GM12892 (cell line): Measurements from ENCODE around the gene PIP4K2A.
A peak's percentile ranks its signal among the peaks of the same experiment; 100 is the strongest.
"Not testable (repeated sequence)": the region's sequence is repeated elsewhere in the genome, so short reads cannot be mapped to it uniquely, and the experiment has no call there.

ENCODE experiments used
- DNase-seq: peaks from one replicate; pipeline ENCODE4 v3.0.0; 2011; ENCODE audit not compliant: insufficient read length
- FAIRE-seq: peaks from 2 replicates; lab custom pipeline; 2011; peaks lifted over from hg19 to GRCh38; lab: Jason Lieb, UNC
- POLR2A ChIP-seq: IDR thresholded peaks from 2 replicates; pipeline ENCODE4 v1.6.1; 2011; ENCODE audit warnings: low read depth, low read length, control low read depth
- POLR2AphosphoS5 ChIP-seq: IDR thresholded peaks from 2 replicates; pipeline ENCODE4 v1.6.1; 2011; ENCODE audit warnings: low read depth, low read length, control low read depth
- TAF1 ChIP-seq: IDR thresholded peaks from 2 replicates; pipeline ENCODE4 v1.6.1; 2011; ENCODE audit warnings: low read depth, mild to moderate bottlenecking, control low read depth, low read length, borderline replicate concordance

PIP4K2A gene

DNA sequence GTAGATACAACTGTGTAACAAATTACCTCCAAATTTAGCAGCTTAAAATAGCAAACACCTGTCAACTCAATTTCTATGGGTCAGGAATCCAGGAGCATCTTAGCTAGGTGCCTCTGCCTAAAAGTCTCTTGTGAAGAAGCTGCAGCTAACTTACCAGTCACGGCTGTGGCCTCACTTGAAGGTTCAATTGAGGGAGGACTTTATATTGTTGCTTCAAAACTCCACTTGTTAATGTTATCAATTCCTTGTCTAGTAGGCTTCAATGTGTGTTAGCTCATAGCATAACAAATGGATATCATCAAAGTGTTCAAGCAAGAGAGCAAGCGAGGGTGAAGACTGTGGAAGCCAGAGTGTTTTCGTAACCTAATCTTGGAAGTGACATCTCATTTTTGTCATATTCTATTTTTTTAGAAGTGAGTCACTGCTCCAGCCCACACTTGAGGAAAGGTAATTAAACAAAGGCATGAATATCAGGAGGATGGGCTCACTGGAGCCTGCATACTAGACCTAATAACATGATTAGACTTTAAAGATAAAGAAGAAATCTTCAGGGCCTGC is 196.1 kb downstream of the PIP4K2A start:
- no peak for DNase-seq
- no peak for FAIRE-seq
- TF ChIP-seq TAF1: no peak
- no peak for TF ChIP-seq POLR2AphosphoS5
- TF ChIP-seq POLR2A: no peak

DNA sequence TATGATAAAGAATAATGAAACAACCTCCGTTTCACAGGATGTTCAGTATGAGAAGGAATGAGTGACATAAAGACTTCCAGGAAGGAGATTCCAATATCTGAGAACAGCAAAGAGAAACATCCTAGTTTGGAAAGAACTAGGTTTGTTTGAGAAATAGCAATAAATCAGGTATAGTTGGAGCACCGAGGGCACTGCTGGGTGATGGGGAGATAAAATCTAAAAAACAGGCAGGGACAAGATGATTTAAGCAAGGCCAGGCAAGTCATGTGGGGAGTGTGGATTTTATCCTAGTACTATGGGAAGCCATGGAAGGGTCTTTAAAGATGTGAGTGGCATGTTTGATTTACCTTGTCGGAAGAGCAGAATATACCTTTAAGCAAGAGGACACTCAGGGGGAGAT is 199.4 kb downstream of the PIP4K2A start:
- TF ChIP-seq POLR2A (no peak), POLR2AphosphoS5 (no peak), TAF1 (no peak)
- DNase-seq (no peak), FAIRE-seq (no peak)

DNA sequence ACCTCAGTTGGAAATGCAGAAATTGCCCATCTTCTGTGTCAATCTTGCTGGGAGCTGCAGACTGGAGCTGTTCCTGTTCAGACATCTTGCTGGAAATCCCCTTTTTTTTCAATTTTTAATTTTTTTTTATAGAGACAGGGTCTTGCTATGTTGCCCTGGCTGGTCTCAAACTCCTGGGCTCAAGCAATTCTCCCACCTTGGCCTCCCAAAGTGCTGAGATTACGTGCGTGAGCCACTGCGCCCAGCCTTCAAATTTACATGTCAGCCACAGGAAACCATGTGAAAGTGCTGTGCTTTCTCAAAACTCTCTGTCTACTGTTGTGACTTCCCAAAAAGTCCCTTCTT is 200.0 kb downstream of the PIP4K2A start:
- FAIRE-seq, DNase-seq: not testable (repeated sequence)

DNA sequence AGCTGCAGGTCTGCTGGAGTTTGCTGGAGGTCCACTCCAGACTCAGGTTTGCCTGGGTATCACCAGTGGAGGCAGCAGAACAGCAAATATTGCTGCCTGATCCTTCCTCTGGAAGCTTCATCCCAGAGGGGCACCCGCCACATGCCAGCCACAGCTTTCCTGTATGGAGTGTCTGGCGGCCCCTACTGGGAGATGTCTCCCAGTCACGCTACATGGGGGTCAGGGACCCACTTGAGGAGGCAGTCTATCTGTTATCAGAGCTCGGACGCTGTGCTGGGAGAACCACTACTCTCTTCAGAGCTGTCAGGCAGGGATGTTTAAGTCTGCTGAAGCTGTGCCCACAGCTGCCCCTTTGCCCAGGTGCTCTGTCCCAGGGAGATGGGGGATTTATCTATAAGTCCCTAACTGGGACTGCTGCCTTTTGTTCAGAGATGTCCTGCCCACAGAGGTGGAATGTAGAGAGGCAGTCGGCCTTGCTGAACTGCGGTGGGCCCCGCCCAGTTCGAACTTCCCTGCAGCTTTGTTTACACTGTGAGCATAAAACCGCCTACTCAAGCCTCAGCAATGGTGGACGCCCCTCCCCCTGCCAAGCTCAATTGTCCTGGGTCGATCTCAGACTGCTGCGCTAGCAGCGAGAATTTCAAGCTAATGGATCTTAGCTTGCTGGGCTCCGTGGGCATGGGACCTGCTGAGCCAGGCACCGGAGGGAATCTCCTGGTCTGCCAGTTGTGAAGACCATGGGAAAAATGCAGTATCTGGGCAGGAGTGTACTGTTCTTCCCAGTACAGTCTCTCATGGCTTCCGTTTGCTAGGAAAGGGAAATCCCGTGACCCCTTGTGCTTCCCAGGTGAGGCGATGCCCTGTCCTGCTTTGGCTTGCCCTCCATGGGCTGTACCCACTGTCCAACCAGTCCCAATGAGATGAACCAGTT is 200.6 kb downstream of the PIP4K2A start:
- peak; percentile 36 for FAIRE-seq
- DNase-seq: not testable (repeated sequence)

- FAIRE-seq, DNase-seq: not testable (repeated sequence)
Measured at GRCh38 chr10:22512015-22512414, 202.4 kb downstream of the PIP4K2A start.

- not testable (repeated sequence) for FAIRE-seq
Measured at GRCh38 chr10:22508214-22508613, 206.2 kb downstream of the PIP4K2A start.

DNA sequence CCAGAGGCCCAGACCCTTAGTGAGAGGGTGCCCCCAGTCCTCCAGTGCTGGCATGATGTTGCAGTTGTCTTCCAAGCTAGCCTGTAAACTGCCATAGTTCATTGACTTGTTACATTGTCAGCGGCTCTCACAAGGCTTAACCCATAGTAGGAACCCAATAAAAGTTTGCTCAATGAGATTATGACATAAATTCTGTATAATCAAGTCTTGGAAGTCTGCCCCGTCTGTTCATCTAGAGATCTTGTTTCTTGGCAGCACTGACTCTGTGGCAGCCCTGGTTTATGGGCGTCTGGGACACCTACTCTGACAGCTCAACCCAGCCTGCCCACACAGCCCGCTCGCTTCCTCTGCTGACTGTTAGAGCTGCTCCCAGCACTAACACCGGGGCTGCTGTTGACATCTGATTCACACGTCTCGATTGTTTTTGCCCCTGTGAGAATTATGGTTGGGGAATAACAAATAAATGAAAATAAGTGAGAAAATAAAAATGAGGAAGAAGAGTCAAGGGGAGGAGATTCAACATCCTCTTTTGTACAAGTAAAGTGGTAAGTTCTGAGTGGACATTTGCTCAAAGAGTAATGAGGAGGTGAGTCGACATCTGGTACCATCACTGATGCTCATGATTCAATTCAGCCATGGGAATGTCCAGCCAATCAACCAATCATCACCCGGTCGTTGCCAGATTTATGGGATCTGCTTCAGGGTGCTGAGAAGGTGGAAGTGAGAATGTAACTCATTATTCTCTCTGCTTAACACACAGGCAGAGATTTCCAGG is 208.3 kb downstream of the PIP4K2A start:
- DNase-seq: no peak
- TF ChIP-seq POLR2AphosphoS5 (no peak), POLR2A (no peak), TAF1 (no peak)
- no peak for FAIRE-seq

More at GRCh38 chr10:22508214-22508613, 206.2 kb downstream of the PIP4K2A start:
- DNase-seq: not testable (repeated sequence)

- DNase-seq (no peak), FAIRE-seq (no peak)
- TF ChIP-seq POLR2AphosphoS5: no peak
- TF ChIP-seq TAF1: no peak
- no peak for TF ChIP-seq POLR2A
Measured at GRCh38 chr10:22504766-22505165, 209.6 kb downstream of the PIP4K2A start.

DNA sequence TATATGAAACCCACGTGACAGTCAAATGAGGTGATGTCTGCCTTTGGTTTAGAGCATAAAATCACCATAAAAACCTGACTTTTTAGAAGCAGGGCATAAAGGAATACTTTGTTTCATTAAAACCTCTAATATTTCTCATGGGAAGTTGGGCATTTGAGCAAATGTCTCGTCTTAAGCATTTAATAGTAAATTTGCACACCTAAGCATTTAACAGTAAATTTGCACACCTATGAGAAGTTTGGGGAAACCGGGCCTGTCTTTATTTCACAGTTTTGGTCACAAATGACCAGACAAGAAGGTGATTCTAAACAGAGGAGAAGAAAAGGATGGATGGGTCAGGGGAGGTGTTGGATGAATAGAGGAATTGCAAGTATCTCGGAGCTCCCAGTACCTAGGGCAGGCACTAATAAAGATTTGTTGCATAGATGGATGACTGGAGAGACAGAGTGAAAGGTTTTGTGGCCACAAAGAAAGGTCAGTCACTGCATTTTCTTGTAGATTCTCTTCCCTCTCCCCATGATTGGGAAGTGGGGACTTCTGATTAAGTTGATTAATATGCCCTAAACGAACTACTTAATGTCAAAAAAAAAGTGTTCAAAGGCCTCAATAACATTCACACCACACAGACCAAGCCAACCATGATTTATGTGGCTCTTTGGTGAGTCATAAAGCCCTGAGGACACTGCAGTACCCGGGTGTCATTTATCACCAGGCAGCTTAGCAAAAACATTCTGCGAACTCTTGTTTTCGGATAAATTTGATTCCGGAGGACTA is 210.9 kb downstream of the PIP4K2A start:
- DNase-seq: no peak
- TF ChIP-seq POLR2AphosphoS5 (no peak), POLR2A (no peak), TAF1 (no peak)
- FAIRE-seq: no peak

DNA sequence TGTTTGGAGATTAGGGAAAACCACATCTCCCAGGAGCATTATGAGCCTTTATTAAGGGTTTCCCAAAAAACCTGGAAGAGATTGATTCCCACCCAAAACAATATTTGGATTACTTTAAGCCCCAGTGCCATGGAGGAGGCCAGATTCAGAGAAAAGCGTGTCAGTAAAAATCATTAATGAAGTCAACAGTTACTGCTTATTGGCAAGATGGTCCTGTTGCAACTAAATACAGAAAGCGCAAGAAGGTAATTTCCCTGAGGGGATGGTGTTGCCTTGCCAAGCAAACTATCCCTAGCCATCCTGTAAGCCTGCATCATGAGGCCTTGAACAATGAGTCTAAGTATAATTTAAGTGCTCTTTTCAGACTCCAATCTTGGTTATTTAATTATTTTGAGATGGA is 212.5 kb downstream of the PIP4K2A start:
- FAIRE-seq (no peak), DNase-seq (no peak)
- TF ChIP-seq POLR2AphosphoS5: no peak
- TF ChIP-seq TAF1: no peak
- TF ChIP-seq POLR2A: no peak

DNA sequence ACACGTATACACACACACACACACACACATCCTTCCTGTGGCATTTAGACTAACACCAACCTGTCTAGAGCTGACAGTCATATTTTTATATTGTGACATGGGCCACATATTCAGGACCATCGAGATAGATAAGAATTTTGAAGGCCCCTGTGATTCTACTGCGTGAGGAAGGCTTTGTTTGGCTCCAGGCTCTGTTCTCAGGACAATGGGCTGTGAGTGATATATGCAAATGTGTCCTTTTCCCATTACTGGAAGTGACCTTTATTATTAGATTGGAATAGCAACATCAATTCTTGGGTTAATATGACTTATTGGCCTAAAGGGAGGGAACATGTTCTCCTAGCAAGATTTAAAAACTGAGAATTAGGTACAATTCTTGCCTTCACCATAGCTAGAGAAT is 213.0 kb downstream of the PIP4K2A start:
- DNase-seq (no peak), FAIRE-seq (no peak)
- no peak for TF ChIP-seq TAF1
- no peak for TF ChIP-seq POLR2A
- TF ChIP-seq POLR2AphosphoS5: no peak
